Activated CD8-positive, alpha-beta memory T cell treated with anti-CD3 and anti-CD28 coated beads, Interleukin-2, amount 50 U/mL, for 48 hours (primary cell): ENCODE measurements around the gene MLLT1.

Experiments
- DNase-seq: peaks from one replicate; pipeline ENCODE4 v3.0.0-alpha.2; 2020

Gene MLLT1

DNA sequence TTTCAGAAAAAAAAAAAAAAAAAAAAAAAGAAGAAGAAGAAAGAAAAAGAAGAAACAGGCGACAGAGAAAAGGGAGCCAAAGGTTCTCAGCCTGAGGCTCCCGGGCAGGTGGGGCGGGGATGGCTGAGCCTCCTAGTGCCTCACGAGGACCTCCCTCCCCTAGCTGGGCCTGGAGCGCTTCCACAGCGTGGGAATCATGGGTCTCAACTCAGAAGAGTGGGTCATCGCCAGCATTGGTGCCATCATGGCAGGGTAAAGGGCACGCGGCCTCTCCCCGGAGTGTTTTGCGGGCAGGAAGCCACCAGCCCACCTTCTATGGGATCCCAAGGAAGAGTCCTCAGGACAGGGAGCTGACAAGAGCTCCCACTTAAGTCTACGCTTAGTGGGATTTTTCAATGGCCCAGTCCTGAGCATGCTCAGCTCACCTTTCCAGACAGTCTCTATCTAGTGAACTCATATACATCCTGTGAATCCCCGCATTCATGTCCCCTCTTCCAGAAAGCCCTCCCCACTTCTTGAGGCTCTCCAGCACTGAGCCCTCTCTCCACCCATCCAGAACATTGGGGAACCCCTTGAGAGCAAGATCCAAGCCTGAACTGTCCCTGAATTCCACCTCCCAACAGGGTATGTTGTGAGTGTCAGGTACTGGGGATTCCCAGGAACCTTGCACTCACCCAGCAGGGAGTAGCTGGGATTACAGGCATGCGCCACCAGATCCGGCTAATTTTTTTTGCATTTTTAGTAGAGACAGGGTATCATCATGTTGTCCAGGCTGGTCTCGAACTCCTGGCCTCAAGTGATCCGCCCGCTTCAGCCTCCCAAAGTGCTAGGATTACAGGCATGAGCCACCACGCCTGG is 74.7 kb downstream of the MLLT1 start:
- DNase-seq = no peak

DNA sequence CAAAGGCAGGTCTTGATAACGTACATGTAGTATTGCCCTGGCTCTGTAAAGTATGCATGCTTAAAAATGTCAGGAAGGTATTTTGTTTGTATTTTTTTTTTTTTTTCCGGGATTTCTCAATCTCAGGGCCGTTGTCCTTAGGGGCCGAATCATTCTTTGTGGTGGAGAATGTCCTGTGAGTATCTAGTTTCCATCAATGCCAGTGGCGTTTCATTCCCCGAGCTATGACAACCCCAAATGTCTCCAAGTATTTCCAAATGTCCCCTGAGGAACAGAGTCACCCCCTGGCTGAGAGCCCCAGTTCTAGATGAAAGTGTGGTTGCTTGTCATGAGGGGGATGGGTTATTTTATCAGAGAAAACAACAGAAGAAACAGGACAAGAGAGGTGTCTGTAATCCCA is 75.6 kb downstream of the MLLT1 start:
- no peak for DNase-seq

DNA sequence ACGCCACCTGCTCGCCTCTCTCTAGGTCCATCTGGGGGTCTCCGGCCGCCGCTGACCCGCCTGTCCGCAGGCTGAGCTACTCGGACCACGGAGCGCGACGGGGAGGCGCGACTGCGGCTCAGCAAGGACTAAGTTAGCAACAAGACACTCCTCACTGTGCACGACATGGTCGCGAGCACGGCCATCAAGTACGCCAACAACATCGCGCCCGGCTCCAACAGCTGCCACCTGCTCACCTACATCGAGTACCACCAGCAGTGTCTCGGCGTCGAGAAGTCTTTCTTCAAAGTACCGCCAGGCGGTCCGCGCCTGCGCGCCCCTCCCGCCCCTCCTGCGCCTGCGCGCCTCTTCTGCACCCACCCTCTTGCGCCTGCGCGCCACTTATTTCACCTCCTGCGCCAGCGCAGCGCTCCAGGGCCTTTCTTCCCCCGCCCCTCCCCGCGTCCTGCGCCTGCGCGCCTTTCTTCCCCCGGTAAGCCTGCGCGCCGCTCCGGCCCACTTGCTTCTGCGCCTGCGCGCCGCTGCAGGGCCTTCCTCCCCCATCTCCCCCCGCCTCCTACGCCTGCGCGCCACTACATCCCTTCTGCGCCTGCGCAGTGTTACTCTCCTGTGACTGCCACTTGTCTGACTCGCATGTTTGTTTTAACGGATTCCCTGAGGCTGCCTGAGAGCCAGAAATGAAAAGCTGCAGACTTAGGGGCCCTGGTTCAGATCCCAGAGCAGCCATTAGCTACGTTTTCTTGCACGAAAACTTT is 80.4 kb downstream of the MLLT1 start:
- DNase-seq = peak; percentile 99

DNA sequence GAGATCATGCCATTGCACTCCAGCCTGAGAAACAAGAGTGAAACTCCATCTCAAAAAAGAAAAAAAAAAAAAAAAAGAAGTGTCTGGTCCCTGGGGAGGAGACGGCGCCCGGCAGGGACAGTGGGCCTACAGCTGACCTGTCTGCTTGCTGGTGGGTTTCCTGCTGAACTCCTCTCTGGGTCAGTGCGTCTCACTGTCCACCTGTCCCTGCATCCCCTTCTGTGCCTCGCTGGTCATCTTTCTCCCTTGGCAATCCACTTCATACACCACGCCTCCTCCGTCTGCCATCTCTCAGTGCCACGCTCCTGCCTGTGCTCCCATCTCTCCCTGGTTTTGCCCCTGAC is 80.9 kb downstream of the MLLT1 start:
- DNase-seq = no peak

DNA sequence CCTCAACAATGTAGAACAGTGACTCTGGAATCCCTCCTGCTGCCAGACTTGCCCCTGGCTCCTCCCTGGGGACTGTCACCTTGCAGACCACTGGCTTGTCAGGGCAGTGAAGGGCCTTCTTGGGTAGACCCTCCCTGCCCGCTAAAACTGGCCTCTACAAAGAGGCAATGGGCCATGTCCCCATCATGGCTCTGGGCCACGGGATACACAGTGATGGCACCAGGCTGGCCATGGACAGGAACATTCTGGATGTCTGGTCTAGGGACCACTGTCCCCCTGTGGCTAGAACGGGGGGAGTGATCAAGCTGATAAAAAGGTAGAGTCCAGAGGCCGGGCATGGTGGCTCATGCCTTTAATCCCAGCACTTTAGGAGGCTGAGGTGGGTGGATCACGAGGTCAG is 83.4 kb downstream of the MLLT1 start:
- no peak for DNase-seq

DNA sequence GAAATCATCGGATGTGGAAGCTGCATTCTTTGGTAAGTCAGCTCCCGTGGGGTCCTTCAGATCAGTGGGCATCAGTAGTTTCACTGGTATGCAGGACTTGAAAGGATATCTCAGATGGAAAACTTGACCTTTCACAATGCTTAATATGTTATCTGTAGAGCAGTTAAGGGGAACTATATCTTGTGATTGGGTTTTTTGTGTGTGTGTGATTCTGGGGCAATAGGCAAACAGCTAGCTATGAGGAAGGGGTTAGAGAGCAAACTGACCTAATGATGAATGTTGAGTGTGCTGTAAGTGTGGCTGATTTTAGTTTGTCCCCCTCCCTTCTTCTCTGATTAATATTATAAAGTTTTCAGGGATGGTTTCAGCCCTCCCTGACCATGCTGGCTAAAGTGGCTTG is 91.0 kb downstream of the MLLT1 start:
- DNase-seq = no peak

DNA sequence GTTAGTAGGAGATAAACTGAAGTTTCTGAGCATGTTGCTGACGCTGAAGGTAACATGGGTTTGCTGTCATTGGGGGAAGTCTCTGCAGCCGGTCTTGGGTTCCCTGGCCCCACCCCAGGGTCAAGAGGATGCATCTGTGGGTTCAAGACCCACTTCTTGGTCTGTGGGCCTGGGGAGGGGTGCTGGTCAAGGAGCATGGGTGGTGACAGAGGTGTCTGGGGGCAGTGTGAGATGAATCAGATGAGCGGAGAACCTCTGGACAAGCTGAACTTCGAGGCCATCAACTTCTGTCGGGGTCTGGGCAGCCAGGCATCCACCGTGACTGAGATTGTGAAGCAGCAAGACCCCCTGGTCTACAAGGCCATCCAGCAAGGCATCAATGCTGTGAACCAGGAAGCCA is 92.4 kb downstream of the MLLT1 start:
- DNase-seq = no peak

DNA sequence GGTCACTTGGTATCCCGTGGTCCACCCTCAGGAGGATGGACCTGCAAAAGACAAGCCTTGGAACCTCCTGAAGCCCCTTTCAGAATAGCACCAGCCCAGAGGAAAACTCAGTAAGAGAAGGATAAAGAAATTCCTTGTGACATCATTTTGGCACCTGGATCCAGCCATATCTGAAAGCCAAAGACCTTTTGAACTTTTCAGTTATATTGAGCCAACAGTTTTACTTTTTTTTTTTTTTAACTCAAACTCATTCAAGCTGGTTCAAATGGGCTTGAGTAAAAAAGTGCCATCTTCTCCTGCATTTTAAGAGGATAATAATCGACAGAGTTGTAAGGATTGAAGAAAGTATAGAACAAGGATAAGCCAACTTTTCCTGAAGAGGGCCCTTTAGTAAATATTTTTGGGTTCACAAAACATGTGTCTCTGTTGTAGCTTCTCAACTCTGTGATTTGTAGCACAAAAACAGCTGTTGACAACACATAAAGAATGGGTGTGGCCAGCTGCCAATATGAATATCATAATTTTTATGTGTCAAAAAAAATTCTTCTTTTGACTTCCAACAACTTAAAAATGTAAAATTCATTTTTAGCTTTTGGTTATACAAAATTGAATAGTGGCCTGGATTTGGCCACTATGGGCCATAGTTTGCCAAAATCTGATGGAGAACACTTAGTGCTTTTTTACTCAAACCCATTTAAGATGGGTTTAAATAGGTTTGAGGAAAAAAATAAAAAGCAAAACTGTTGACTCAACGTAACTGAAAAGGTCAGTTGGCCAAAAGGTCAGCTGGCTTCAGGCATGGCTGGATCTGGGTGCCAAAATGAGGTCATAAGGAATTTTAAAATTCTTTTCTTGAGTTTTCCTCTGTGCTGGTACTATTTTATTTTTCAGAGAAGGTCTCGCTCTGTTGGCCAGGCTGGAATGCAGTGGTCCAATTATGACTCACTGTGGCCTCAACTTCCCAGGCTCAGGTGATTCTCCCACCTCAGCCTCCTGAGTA is 93.6 kb downstream of the MLLT1 start:
- no peak for DNase-seq

DNA sequence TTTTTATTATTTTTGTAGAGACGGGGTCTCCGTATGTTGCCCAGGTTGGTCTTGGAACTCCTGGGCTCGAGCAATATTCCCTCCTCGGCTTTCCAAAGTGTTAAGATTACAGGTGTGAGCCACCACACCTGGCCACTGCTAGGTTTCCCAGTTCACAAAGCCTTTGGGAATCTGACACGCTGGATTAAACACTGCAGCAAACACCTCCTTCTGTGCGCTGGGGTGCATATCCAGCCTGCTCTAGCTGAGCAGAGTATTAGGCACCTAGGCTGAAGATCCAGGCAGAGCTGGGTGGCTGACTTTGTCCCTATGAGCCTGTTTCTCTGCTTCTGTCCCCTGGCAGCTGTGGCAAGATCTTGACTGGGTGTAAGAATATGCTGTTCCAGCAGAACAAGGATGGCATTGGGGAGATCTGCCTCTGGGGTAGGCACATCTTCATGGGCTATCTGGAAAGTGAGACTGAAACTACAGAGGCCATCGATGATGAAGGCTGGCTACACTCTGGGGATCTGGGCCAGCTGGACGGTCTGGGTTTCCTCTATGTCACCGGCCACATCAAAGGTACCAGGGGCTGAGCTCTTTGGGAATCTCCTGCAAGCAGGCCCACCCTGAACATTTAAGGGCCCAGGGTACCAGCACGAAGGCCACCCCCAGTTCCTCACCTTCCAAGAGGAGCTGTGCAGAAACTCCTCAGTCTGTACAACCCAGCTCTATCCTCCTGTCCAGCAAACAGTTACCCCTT is 94.5 kb downstream of the MLLT1 start:
- DNase-seq = no peak

DNA sequence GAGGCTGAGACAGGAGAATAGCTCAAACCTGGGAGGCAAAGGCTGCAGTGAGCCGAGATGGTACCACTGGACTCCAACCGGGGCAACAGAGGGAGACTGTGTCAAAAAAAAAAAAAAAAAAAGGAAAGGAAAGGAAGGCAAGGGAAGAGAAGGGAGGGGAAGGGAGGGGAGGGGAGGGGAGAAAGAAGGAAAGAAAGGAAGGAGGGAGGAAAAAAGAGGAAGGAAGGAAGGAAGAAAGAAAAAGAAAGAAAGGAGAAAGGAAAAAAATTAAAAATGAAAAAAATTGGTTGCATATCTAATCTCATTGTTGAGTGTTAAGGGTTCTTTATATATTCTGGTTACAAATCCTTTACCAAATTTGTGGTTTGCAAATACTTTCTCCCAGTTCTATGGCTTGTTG is 98.7 kb downstream of the MLLT1 start:
- no peak for DNase-seq

DNA sequence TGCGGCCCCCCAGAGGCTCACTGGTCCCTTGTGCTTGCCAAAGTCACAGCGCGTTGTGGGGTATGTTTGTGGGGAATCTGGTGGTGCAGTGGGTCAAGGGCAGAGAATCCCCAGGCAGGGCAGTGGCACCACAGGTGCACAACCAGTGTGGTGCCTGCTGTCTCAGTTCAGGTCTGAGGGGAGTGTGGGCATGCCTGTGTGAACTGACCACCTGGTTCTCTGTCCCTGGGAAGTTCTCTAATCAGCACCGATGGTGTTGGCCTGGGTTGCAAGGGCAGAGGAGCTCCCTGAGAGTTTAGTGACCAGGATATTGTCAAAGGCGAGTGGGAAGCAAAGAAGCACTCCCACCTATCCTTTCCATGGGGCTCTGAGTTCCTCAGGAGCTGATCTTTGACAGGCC is 106.6 kb downstream of the MLLT1 start:
- DNase-seq = no peak

DNA sequence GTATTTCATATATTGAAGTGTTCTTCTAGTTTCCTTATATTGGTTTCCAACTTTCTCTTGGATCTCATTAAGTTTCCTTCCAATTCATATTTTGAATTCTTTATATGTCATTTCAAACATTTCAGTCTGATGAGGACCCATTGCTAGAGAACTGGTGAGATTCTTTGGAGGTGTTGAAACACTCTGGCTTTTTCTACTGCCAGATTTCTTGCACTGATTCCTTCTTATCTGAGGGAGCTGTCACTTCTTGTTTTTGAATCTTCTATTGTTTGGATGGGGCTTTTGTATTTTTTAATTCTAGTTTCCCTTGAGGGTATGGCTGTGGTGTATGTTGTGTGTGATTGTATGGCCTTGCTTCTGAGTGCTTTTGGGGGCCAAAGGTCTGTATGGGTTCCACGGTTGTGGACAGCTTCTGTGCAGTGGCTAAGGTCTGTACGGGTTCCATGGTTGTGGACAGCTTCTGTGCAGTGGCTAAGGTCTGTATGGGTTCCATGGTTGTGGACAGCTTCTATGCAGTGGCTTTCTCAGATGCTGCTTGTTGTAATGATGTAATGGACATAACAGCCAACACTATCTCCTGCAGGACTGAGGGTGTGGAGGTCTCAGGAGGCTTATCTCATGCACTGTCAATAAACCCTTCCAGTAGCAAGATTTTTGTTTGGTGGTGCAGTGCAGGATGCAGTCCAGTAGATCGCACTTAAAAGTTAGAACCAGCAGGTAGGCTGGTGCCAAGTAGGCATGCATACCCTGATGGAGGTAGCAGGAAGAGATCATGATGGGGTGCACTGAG is 107.5 kb downstream of the MLLT1 start:
- no peak for DNase-seq

DNA sequence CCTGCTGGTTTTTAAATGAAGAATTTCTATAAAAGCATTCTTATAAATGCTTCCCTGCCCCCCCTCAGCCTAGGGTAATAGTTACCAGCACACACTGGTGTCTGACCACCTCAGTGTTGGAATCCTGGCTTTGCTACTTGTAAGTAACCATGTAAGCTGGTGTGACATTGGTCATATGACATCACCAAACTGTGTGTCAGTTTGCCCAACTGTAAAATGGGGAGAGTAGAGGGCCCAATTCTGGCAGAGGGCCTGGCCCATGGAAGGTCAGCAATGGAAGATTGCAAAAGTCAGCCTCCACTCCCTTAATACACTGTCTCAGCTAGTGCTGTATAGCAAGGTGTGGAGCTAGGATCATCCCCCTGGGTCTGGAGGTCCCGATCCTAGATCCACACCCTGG is 112.7 kb downstream of the MLLT1 start:
- DNase-seq = no peak

DNA sequence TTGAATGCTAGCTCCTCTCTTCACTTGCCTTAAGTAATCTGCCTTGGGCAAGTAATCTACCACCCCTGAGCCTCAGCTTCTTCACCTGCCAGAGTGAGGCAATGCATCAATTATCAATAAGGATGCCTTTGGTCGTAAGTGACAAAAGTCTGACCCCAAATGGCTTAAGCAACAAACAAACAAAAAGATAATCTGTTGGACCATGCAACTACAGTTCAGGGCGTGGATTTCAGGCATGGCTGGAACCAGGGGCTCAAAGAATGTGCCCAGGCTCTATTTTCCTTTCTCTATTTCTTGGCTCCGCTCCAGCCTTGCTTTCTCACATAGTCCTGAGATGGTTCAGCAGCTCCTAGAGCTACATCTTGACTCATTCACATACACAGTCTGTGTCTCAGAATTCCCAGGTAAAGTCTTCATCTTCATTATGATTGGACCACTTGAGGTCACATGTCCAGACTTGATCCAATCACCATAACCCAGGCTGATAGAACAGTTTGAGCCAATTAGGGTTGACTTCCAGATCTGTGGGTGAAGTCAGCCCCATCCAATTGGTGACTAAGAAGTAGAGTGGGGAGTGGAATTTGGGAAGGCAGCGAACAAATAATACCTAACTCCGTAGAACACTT is 114.8 kb downstream of the MLLT1 start:
- DNase-seq = no peak

DNA sequence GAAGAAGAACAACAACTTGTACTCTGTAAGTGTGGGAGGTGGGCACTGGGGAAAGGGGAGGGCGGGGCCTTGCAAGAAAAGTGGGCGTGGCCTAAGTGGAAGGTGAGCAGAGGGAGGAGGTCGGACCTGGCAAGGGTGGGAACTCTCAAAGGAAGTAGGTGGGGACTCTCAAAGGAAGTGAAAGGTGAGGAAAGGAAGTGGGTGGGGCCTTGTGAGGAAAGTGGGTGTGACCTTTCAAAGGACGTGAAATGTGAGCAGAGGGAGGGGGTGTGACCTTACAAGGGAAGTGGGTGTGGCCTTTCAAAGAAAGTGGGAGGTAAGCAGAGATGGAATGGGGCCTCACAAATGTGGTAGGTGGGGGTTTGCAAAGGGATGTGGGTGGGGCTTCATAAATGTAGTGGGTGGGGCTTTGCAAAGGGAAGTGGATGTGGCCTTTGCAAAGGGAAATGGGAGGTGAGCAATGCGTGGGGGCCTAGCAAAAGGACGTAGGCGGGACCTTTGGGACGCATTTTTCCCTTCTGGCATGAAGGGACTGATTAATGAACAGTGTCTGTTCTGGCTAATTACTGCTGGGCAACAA is 118.4 kb downstream of the MLLT1 start:
- DNase-seq = peak; percentile 64
